ENCODE measurements around the gene SI.
"Not testable (repeated sequence)": the region's sequence is repeated elsewhere in the genome, so short reads cannot be mapped to it uniquely, and the experiment has no call there.

SI gene

GRCh38 chr3:164952966-164953365 lies 125.3 kb downstream of the SI start:
- Histone ChIP-seq H3K27ac (ENCODE audit: low read depth, low read length) (no peak overlapping the region), H3K27me3 (ENCODE audit: control insufficient read depth, insufficient read depth, low read length) (no peaks in the 10 kb centered on the region), H3K4me1 (ENCODE audit: control insufficient read depth, insufficient read depth, low read length) (no peaks in the 10 kb centered on the region), H3K36me3 (ENCODE audit: control insufficient read depth, insufficient read depth, low read length) (no peaks in the 10 kb centered on the region), H3K9ac (ENCODE audit: low read length) (no peak overlapping the region), H3K4me3 (ENCODE audit: low read length) (no peak overlapping the region)

- not testable (repeated sequence) for H3K4me3 ChIP-seq (ENCODE audit: low read length); H3K27me3 ChIP-seq (ENCODE audit: control insufficient read depth, insufficient read depth, low read length); H3K36me3 ChIP-seq (ENCODE audit: control insufficient read depth, insufficient read depth, low read length); H3K27ac ChIP-seq (ENCODE audit: low read depth, low read length); H3K4me1 ChIP-seq (ENCODE audit: control insufficient read depth, insufficient read depth, low read length); H3K9ac ChIP-seq (ENCODE audit: low read length)
Observed at GRCh38 chr3:164951403-164951802, 126.9 kb downstream of the SI start.

DNA sequence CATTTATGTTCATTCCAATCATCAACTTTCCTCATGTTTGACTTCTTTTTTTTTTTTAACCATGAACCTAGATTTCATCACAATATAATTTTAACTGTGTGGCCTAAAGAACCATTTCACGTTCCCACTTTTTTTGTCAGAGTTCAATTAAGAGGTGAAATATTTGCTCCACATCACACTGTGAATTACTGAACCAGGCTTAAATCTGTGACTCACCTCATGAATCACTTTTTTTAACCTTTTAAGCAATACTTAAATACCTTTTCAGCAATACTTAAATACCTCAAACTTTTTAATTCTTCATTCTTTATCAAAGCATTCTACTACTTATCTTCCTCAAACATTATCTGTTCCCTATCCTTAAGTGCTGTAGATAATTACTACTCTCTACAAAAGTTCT lies 137.6 kb downstream of the SI start:
- Histone ChIP-seq H3K4me3 (ENCODE audit: low read length) (no peak overlapping the region), H3K27me3 (ENCODE audit: control insufficient read depth, insufficient read depth, low read length) (no peaks in the 10 kb centered on the region), H3K36me3 (ENCODE audit: control insufficient read depth, insufficient read depth, low read length) (no peaks in the 10 kb centered on the region), H3K27ac (ENCODE audit: low read depth, low read length) (no peak overlapping the region), H3K9ac (ENCODE audit: low read length) (no peak overlapping the region), H3K4me1 (ENCODE audit: control insufficient read depth, insufficient read depth, low read length) (no peaks in the 10 kb centered on the region)

DNA sequence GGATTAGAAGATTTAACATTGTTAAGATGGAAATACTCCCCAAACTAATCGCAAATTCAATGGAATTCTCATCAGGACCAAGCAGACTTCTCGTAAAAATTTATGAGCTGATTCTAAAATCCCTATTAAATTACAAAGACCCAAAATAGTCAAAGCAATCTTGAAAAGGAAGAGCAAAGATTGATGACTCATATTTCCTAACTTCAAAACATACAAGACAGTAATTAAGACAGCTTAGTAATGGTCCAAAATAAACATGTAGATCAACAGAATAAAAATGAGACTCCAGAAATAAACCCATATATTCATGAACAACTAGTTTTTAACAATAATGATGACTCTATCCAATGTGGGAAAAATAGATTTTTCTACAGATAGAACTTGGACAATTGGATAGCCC lies 148.7 kb downstream of the SI start:
- H3K4me3 ChIP-seq (ENCODE audit: low read length), result no peak overlapping the region
- no peak overlapping the region for H3K9ac ChIP-seq (ENCODE audit: low read length)
- no peak overlapping the region for H3K27ac ChIP-seq (ENCODE audit: low read depth, low read length)
- no peaks in the 10 kb centered on the region for H3K27me3 ChIP-seq (ENCODE audit: control insufficient read depth, insufficient read depth, low read length)
- H3K36me3 ChIP-seq (ENCODE audit: control insufficient read depth, insufficient read depth, low read length), result no peaks in the 10 kb centered on the region
- H3K4me1 ChIP-seq (ENCODE audit: control insufficient read depth, insufficient read depth, low read length), result no peaks in the 10 kb centered on the region

All from rectal smooth muscle tissue (tissue), 1 donor.